H9 (cell line): ENCODE measurements around the gene SRP72. TPM values are rescaled to one million over a fixed set of nuclear protein-coding genes. Genes with fewer than 3 reads are reported as not detected.

Source experiments
- DNase-seq: peaks from one replicate; pipeline ENCODE4 v3.0.0-alpha.2; 2017
- H2AFZ ChIP-seq: one replicate; pipeline ENCODE4 v1.6.1; 2013; ENCODE audit warnings: mild to moderate bottlenecking, low read length, control low read depth, moderate library complexity
- H2AK5ac ChIP-seq: 2 replicates; pipeline ENCODE4 v1.6.1; 2013; ENCODE audit warnings: low read length, control low read depth, mixed read lengths; ENCODE audit not compliant: insufficient read length
- H2BK120ac ChIP-seq: one replicate; pipeline ENCODE4 v1.6.1; 2013; ENCODE audit warnings: low read depth, mild to moderate bottlenecking, low read length, control low read depth, inconsistent platforms; ENCODE audit not compliant: poor library complexity, severe bottlenecking
- H2BK12ac ChIP-seq: 2 replicates; pipeline ENCODE4 v1.6.1; 2013; ENCODE audit warnings: low read length, control low read depth, mixed read lengths, low read depth; ENCODE audit not compliant: insufficient read length
- H2BK15ac ChIP-seq: 2 replicates; pipeline ENCODE4 v1.6.1; 2013; ENCODE audit warnings: low read depth, low read length, control low read depth
- H2BK20ac ChIP-seq: one replicate; pipeline ENCODE4 v1.6.1; 2013; ENCODE audit warnings: low read depth, mild to moderate bottlenecking, low read length, control low read depth, inconsistent platforms; ENCODE audit not compliant: poor library complexity, severe bottlenecking
- H2BK5ac ChIP-seq: 2 replicates; pipeline ENCODE4 v1.6.1; 2013; ENCODE audit warnings: low read length, control low read depth, mixed read lengths; ENCODE audit not compliant: insufficient read length
- H3K14ac ChIP-seq: 2 replicates; pipeline ENCODE4 v1.6.1; 2013; ENCODE audit warnings: low read length, control low read depth; ENCODE audit not compliant: insufficient read depth
- H3K18ac ChIP-seq: 2 replicates; pipeline ENCODE4 v1.6.1; 2013; ENCODE audit warnings: low read depth, mild to moderate bottlenecking, mixed read lengths, low read length, control low read depth; ENCODE audit not compliant: insufficient read length
- H3K23ac ChIP-seq: 2 replicates; pipeline ENCODE4 v1.6.1; 2013; ENCODE audit warnings: low read length, control low read depth, mixed read lengths, low read depth; ENCODE audit not compliant: insufficient read length
- H3K23me2 ChIP-seq: 2 replicates; pipeline ENCODE4 v1.6.1; 2013; ENCODE audit warnings: low read depth, mild to moderate bottlenecking, mixed read lengths, low read length, control low read depth; ENCODE audit not compliant: insufficient read length, poor library complexity, severe bottlenecking
- H3K27ac ChIP-seq: 2 replicates; pipeline ENCODE4 v1.5.1; 2013; ENCODE audit warnings: low read length, control low read depth, mixed read lengths, low read depth; ENCODE audit not compliant: insufficient read length
- H3K27me3 ChIP-seq: 2 replicates; pipeline ENCODE4 v1.6.1; 2013; ENCODE audit warnings: low read length, control low read depth, inconsistent platforms; ENCODE audit not compliant: insufficient read depth
- H3K4ac ChIP-seq: 2 replicates; pipeline ENCODE4 v1.6.1; 2013; ENCODE audit warnings: low read depth, mild to moderate bottlenecking, control low read depth, inconsistent platforms, low read length, moderate library complexity
- H3K4me1 ChIP-seq: 2 replicates; pipeline ENCODE4 v1.6.1; 2013; ENCODE audit warnings: low read length, control low read depth, inconsistent platforms; ENCODE audit not compliant: insufficient read depth
- H3K4me2 ChIP-seq: 2 replicates; pipeline ENCODE4 v1.6.1; 2013; ENCODE audit warnings: low read length, control low read depth, mixed read lengths; ENCODE audit not compliant: insufficient read length, insufficient read depth
- H3K56ac ChIP-seq: 2 replicates; pipeline ENCODE4 v1.6.1; 2013; ENCODE audit warnings: low read depth, mild to moderate bottlenecking, mixed read lengths, low read length, control low read depth; ENCODE audit not compliant: insufficient read length
- H3K79me1 ChIP-seq: 2 replicates; pipeline ENCODE4 v1.6.1; 2013; ENCODE audit warnings: low read depth, mild to moderate bottlenecking, moderate library complexity, low read length, control low read depth, inconsistent platforms; ENCODE audit not compliant: insufficient read depth, poor library complexity, severe bottlenecking
- H3K79me2 ChIP-seq: 2 replicates; pipeline ENCODE4 v1.6.1; 2013; ENCODE audit warnings: low read length, control low read depth, inconsistent platforms; ENCODE audit not compliant: insufficient read depth
- H3K9ac ChIP-seq: 2 replicates; pipeline ENCODE4 v1.6.1; 2013; ENCODE audit warnings: low read length, control low read depth, mixed read lengths; ENCODE audit not compliant: insufficient read length; ENCODE audit errors: extremely low read depth
- H3K9me3 ChIP-seq: one replicate; pipeline ENCODE4 v1.6.1; 2013; ENCODE audit warnings: low read depth, low read length, inconsistent platforms; ENCODE audit not compliant: control insufficient read depth
- H3T11ph ChIP-seq: one replicate; pipeline ENCODE4 v1.6.1; 2013; ENCODE audit warnings: mild to moderate bottlenecking, low read length, control low read depth, inconsistent platforms
- H4K20me1 ChIP-seq: one replicate; pipeline ENCODE4 v1.6.1; 2013; ENCODE audit not compliant: control insufficient read depth, insufficient read length, insufficient read depth
- H4K5ac ChIP-seq: 2 replicates; pipeline ENCODE4 v1.6.1; 2013; ENCODE audit warnings: low read depth, mild to moderate bottlenecking, mixed read lengths, low read length, control low read depth; ENCODE audit not compliant: insufficient read length
- H4K8ac ChIP-seq: replicated peaks from 2 replicates; pipeline ENCODE4 v1.6.1; 2013; ENCODE audit warnings: low read length, control low read depth, mixed read lengths, low read depth; ENCODE audit not compliant: insufficient read length
- H4K91ac ChIP-seq: 2 replicates; pipeline ENCODE4 v1.6.1; 2013; ENCODE audit warnings: low read depth, mild to moderate bottlenecking, moderate library complexity, mixed read lengths, low read length, control low read depth; ENCODE audit not compliant: insufficient read length
- H3K27ac Mint-ChIP-seq, 3 experiments: 2 replicates in 2 of 3; 3 replicates in 1 of 3; pipeline ENCODE4 v1.8.0; 2020 to 2021; ENCODE audit warnings: mixed read lengths in 3 of 3, mild to moderate bottlenecking in 1 of 3, moderate library complexity in 1 of 3
- H3K27me3 Mint-ChIP-seq: 2 replicates; pipeline ENCODE4 v1.8.0; 2021; ENCODE audit warnings: low read depth, mild to moderate bottlenecking, moderate library complexity, mixed read lengths
- H3K36me3 Mint-ChIP-seq, 3 experiments: 2 replicates in 2 of 3; 3 replicates in 1 of 3; pipeline ENCODE4 v1.8.0; 2020 to 2021; ENCODE audit warnings: low read depth in 3 of 3, mixed read lengths in 3 of 3; ENCODE audit not compliant: insufficient read depth in 1 of 3
- H3K4me1 Mint-ChIP-seq, 2 experiments: 2 replicates each; pipeline ENCODE4 v1.8.0; 2020; ENCODE audit warnings: mixed read lengths in 2 of 2
- H3K4me3 Mint-ChIP-seq, 2 experiments: 2 replicates in 1 of 2; 3 replicates in 1 of 2; pipeline ENCODE4 v1.8.0; 2020 to 2021; ENCODE audit warnings: mild to moderate bottlenecking in 2 of 2, mixed read lengths in 2 of 2, moderate library complexity in 1 of 2
- H3K9me3 Mint-ChIP-seq, 2 experiments: 2 replicates in 1 of 2; 3 replicates in 1 of 2; pipeline ENCODE4 v1.8.0; 2020; ENCODE audit warnings: mild to moderate bottlenecking in 2 of 2, mixed read lengths in 2 of 2, moderate library complexity in 1 of 2
- CTCF ChIP-seq: fragments of 200-600 bp; sonication (generic); conservative IDR thresholded peaks from 3 replicates; pipeline ENCODE4 v1.8.0; 2021; ENCODE audit warnings: antibody characterized with exemption, mild to moderate bottlenecking
- WGBS: extraction: QIAGEN DNeasy Blood & Tissue Kit; methylation state at CpG from one replicate; pipeline ENCODE4 v1.1.7; 2013; ENCODE audit warnings: missing lambda C conversion rate, low lambda C conversion rate, mixed read lengths; ENCODE audit not compliant: insufficient read length; ENCODE audit errors: extremely low coverage; 5-methylcytosine and 5-hydroxymethylcytosine counted together
- total RNA-seq: library from RNA; stranded (reverse); gene quantifications from 2 replicates; pipeline ENCODE4 v1.2.1, GENCODE V29; 2021

The SRP72 gene
- total RNA-seq, 1 experiment from 2014 or later = 141 TPM

DNA sequence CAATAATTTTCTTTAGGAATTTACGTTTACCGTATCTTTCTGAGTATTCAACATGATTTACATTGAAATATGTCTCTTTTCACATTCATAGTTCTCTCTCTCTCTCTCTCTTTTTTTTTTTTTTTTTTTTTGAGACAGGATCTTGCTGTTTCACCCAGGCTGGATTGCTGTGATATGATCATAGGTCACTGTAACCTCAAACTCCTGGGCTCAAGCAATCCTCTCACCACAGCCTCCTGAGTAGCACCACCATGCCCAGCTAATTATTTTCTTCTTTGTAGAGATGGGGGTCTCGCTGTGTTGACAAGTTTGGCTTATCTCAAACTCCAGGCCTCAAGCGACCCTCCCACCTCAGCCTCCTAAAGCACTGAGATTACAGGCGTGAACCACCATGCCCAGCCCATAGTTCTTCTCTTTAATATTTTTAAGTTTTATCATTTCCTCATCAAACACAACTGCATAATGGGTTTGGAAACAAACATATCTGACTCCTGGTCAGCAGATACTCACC lies 9.8 kb downstream of the SRP72 start:
- Histone ChIP-seq H4K91ac (no peak overlapping the region), H3K79me1 (no peaks in the 10 kb centered on the region), H3K4ac (no peak overlapping the region), H2BK15ac (no peak overlapping the region), H3K9me3 (no peaks in the 10 kb centered on the region), H3K23ac (no peak overlapping the region), H3K27ac (no peak overlapping the region), H3K27me3 (no peaks in the 10 kb centered on the region), H4K20me1 (no peaks in the 10 kb centered on the region), H2BK12ac (no peak overlapping the region), H3K18ac (no peak overlapping the region), H3K56ac (no peak overlapping the region), H4K8ac (no peak overlapping the region), H3K4me1 (no peaks in the 10 kb centered on the region), H4K5ac (no peak overlapping the region), H2AK5ac (no peak overlapping the region), H2BK5ac (no peak overlapping the region), H3K23me2 (no peaks in the 10 kb centered on the region), H2BK120ac (no peak overlapping the region), H3K9ac (no peak overlapping the region), H3K4me2 (no peak overlapping the region), H3K79me2 (no peaks in the 10 kb centered on the region), H2AFZ (no peak overlapping the region), H2BK20ac (no peak overlapping the region), H3T11ph (no peak overlapping the region), H3K14ac (no peak overlapping the region)
- no peaks in the 10 kb centered on the region for H3K9me3 Mint-ChIP-seq
- no peak overlapping the region for H3K4me3 Mint-ChIP-seq
- no peak for DNase-seq
- TF ChIP-seq CTCF = no peak
- no peaks in the 10 kb centered on the region for H3K27me3 Mint-ChIP-seq
- H3K27ac Mint-ChIP-seq = no peak overlapping the region
- H3K4me1 Mint-ChIP-seq = no peaks in the 10 kb centered on the region
- H3K36me3 Mint-ChIP-seq = peaks cover 24 to 85% (median 71%) of the 10 kb centered on the region in 3 experiments; a peak in 6 of 7 replicates
- WGBS = no CpG with 5 or more reads among the region's 5 CpGs
